Effector memory CD8-positive, alpha-beta T cell (primary cell): ENCODE data around the gene PLCH2.

Experiments
- ATAC-seq: fragments of 150-1000 bp; cut with Tn5 transposase; replicated peaks from 2 replicates; pipeline ENCODE4 v1.10.0; 2021; ENCODE audit warnings: mild to moderate bottlenecking, moderate library complexity
- DNase-seq, 3 experiments: peaks; one replicate each; pipeline ENCODE4 v3.0.0; 2021
- H3K27ac Mint-ChIP-seq, 2 donors: one replicate each; pipeline ENCODE4 v1.8.0; 2022; ENCODE audit warnings: mild to moderate bottlenecking in 2 of 2, mixed read lengths in 2 of 2, moderate library complexity in 2 of 2
- H3K27me3 Mint-ChIP-seq, 2 donors: one replicate each; pipeline ENCODE4 v1.8.0; 2022; ENCODE audit warnings: mixed read lengths in 2 of 2
- H3K36me3 Mint-ChIP-seq: one replicate; pipeline ENCODE4 v1.8.0; 2022; ENCODE audit warnings: mild to moderate bottlenecking, moderate library complexity, mixed read lengths; ENCODE audit not compliant: insufficient read depth
- H3K4me1 Mint-ChIP-seq, 2 donors: one replicate each; pipeline ENCODE4 v1.8.0; 2022; ENCODE audit warnings: low read depth in 2 of 2, mixed read lengths in 2 of 2
- H3K4me3 Mint-ChIP-seq, 2 donors: one replicate each; pipeline ENCODE4 v1.8.0; 2022; ENCODE audit warnings: mild to moderate bottlenecking in 2 of 2, mixed read lengths in 2 of 2, moderate library complexity in 2 of 2
- H3K9me3 Mint-ChIP-seq, 2 donors: one replicate each; pipeline ENCODE4 v1.8.0; 2022; ENCODE audit warnings: mixed read lengths in 2 of 2

The PLCH2 gene

DNA sequence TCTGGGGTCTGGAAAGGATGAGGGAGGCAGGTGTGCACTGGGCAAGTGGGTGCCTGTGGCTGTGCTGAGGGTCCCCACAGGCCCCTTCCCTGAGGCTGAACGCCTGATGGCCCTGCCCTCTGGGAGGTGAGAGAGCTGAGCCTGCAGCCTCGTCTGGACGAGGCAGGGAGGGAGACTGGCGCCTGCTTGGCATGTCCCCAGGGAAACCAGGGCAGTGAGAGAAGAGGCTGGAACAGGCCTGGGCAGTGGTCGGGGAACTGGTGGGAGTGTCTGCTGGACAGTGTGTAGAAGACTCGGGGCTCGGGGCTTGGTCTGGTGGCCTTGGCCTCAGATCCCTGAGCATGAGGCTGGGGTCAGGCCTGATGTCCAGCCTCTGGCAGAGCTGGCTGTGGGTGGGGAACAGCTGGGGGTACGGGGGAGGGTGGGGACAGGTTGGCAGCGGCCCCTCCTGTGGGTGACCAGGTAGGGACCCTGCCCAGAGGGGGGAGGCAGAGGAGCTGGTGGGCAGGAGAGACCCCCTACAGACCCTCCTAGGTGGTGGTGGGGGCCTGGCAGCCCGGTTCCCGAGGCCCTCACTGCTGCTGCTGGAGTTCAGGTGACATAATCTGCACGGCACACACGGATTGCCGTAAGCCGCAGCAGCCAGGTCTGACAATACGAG lies 30.8 kb upstream of the PLCH2 start:
- Mint-ChIP-seq H3K9me3 (no peaks in the 10 kb centered on the region), H3K27ac (no peak overlapping the region), H3K36me3 (no peaks in the 10 kb centered on the region), H3K4me3 (peak overlapping the region in 1 of 2 donors; percentile 19), H3K27me3 (peaks cover 0 to 23% of the 10 kb centered on the region in 2 donors), H3K4me1 (peaks cover 3 to 6% of the 10 kb centered on the region in 2 donors)
- ATAC-seq (no peak), DNase-seq (no peak)

DNA sequence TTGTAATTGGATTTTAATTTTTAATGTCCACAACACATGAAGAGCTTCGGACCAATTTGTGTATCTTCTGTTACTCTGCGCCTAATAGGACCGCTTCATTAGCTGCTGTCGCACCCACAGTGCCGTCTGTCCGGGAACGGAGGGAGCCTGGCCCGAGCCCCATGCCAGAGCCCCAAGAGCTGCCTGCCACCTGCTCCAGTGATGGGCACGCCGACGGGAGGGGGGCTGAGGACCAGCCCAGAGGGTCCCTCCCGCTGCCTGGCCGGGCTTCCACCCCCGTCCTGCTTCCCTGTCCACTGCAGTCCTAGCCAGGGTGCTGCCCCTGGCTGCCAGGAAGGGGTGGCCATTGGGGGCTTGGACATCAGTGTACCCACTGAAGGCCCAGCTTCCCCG lies 30.3 kb upstream of the PLCH2 start:
- Mint-ChIP-seq H3K4me1 (peaks cover 3 to 6% of the 10 kb centered on the region in 2 donors), H3K27ac (no peak overlapping the region), H3K4me3 (no peak overlapping the region), H3K9me3 (no peaks in the 10 kb centered on the region), H3K36me3 (no peaks in the 10 kb centered on the region), H3K27me3 (peaks cover 0 to 23% of the 10 kb centered on the region in 2 donors)
- no peak for ATAC-seq
- no peak for DNase-seq

DNA sequence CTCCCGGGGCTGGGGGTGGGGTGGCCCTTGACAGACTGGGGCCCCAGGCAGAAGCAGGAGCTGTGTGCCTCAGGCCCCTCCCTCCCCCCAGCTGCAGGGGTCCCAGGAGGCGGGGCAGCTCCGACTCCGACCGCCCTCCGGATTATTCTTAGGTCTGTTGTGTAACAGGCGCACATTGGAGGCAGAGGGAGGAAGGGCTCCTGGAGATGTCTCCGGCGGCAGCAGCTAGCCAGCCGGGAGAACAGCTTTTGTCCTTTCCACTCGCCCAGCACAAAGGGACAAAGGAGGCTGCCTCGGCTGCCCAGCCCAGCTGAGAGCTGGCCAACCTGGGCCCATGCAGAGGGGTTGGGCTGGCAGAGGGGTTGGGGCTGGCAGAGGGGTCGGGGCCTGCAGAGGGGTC lies 29.7 kb upstream of the PLCH2 start:
- no peak for ATAC-seq
- Mint-ChIP-seq H3K4me1 (peaks cover 3 to 6% of the 10 kb centered on the region in 2 donors), H3K9me3 (no peaks in the 10 kb centered on the region), H3K4me3 (no peak overlapping the region), H3K27ac (no peak overlapping the region), H3K36me3 (no peaks in the 10 kb centered on the region), H3K27me3 (peaks cover 0 to 23% of the 10 kb centered on the region in 2 donors)
- no peak for DNase-seq

DNA sequence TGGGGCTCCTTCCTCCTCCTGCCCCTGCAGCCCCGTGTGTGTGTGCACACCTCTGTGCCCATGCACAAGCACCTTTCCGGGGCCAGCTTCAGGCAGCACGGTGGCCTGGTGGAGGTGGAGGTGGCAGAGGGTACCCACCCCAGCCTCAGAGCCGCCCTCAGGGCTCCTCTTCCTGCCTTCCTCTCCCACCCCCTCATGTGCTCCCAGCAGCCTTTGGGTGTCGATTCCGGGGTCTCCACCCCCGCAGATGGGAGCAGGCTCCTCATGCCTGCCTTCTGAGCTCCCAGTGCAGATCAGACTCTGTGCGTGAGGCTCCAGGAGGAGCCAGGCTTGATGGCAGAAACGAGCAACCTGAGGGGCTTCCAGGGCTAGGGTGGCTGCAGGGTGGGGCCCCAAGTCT lies 29.2 kb upstream of the PLCH2 start:
- Mint-ChIP-seq H3K27ac (no peak overlapping the region), H3K9me3 (no peaks in the 10 kb centered on the region), H3K4me1 (peaks cover 3 to 6% of the 10 kb centered on the region in 2 donors), H3K4me3 (no peak overlapping the region), H3K27me3 (peaks cover 0 to 23% of the 10 kb centered on the region in 2 donors), H3K36me3 (no peaks in the 10 kb centered on the region)
- DNase-seq (no peak), ATAC-seq (no peak)

DNA sequence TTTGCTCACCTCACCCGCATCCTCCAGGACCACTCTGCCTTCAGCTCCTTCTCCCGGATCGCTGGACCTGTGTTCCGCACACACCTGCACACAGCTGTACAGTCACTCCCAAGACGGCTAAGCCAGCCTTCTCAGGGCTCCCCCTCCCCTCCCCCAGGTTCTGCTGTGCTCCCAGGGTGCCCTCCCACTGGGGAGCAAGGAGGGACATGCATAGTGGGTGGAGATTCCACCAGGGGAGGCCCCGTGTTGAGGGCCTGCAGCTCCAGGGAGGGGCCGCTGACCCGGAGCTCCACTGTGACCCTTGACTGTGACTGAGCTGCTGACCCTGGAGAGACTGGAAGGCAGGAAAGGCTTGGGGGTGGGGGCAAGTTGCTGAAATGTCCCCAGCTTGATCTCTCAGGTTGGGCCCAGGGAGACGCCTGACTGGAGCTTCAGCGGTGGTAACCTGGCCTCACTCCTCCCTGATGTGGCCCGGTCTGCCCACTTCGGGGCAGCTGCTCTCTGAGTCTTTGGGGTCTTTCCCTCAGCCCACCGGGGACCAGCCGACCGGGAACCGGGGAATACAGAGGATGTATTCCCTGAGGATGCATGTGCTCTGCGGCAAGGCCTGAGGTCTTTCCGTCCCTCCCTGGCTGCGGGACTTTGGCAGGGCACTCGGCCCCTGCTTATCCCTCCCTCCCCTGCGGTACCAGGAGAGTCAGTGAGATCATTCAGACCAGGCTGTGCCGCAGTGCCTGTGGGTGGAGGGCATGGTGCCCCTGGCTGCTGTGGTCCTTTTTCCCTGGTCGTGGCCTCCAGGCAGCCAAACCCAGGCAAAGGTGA lies 28.6 kb upstream of the PLCH2 start:
- Mint-ChIP-seq H3K4me1 (peaks cover 3 to 6% of the 10 kb centered on the region in 2 donors), H3K4me3 (no peak overlapping the region), H3K9me3 (no peaks in the 10 kb centered on the region), H3K36me3 (no peaks in the 10 kb centered on the region), H3K27me3 (peaks cover 0 to 17% of the 10 kb centered on the region in 2 donors), H3K27ac (no peak overlapping the region)
- ATAC-seq (no peak), DNase-seq (no peak)

GRCh38 chr1:2448098-2448445 lies 28.0 kb upstream of the PLCH2 start:
- Mint-ChIP-seq H3K4me1 (peaks cover 0 to 5% of the 10 kb centered on the region in 2 donors), H3K4me3 (no peak overlapping the region), H3K27ac (no peak overlapping the region), H3K9me3 (no peaks in the 10 kb centered on the region), H3K27me3 (peaks cover 0 to 11% of the 10 kb centered on the region in 2 donors), H3K36me3 (no peaks in the 10 kb centered on the region)
- ATAC-seq: no peak
- DNase-seq: no peak

GRCh38 chr1:2449636-2450454 lies 26.2 kb upstream of the PLCH2 start:
- H3K9me3 Mint-ChIP-seq: no peaks in the 10 kb centered on the region
- H3K27me3 Mint-ChIP-seq: peaks cover 0 to 6% of the 10 kb centered on the region in 2 donors
- H3K36me3 Mint-ChIP-seq: no peaks in the 10 kb centered on the region
- ATAC-seq (no peak), DNase-seq (no peak)
- no peak overlapping the region for H3K27ac Mint-ChIP-seq
- no peak overlapping the region for H3K4me3 Mint-ChIP-seq
- H3K4me1 Mint-ChIP-seq: peaks cover 0 to 5% of the 10 kb centered on the region in 2 donors

DNA sequence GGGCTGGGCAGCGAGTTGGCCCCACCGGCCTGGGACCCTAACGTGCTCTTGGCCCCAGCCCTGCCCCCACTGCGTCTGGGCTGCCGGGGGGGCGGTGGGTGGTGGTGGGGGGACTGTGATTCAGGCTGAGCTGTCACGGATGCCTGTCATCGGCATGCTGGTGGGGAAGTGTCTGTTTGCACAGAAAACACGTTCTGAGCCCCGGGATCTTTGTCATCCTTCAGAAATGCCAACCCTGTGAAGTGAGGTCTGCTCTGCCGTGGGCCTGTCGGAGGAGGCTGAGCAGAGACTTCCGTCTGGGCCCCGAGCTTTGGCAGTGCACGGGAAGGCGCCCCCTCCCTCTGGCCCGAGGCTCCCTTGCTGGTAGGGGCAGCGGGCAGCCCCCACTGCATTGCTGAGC lies 24.3 kb upstream of the PLCH2 start:
- Mint-ChIP-seq H3K4me3 (no peak overlapping the region), H3K4me1 (peaks cover 0 to 1% of the 10 kb centered on the region in 2 donors), H3K36me3 (no peaks in the 10 kb centered on the region), H3K9me3 (no peaks in the 10 kb centered on the region), H3K27me3 (no peaks in the 10 kb centered on the region), H3K27ac (no peak overlapping the region)
- DNase-seq (no peak), ATAC-seq (no peak)

DNA sequence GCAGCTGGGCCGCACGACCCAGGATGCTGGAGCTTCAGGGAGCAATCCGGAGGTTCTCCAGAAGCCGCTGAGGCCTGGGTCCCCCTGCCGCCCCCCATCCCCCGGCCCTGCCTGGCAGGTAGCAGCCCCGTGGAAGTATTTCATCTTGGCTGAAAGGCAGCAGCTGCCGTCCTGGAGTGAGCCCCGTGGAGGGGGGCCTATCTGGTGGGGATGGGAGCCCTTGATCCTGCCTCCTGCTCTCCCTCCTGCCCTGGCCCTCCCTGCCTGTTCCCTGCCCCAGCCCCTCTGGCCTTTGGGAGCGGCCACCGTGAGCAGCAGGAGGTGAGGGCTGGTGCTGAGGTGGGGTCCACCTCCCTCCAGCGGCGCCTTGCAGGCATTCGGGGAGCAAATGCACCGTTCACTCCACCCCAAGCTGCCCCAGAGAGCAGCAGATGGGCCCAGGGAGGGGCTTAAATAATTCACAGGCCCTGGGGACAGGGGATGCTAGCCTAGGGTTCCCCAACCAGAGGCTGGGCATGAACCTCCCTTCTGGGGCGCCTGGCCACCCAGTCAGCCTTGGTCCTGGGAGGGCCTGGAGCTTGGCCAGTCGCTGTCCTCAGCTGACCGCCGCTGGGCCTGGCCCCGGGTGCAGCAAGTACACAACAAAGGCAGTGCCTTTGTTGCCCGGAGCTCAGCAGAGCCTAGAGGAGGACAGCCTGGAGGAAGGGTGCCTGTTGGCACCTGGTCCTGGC lies 23.7 kb upstream of the PLCH2 start:
- no peaks in the 10 kb centered on the region for H3K9me3 Mint-ChIP-seq
- peaks cover 0 to 1% of the 10 kb centered on the region in 2 donors for H3K4me1 Mint-ChIP-seq
- no peaks in the 10 kb centered on the region for H3K36me3 Mint-ChIP-seq
- H3K27ac Mint-ChIP-seq: no peak overlapping the region
- ATAC-seq: no peak
- no peaks in the 10 kb centered on the region for H3K27me3 Mint-ChIP-seq
- H3K4me3 Mint-ChIP-seq: no peak overlapping the region
- DNase-seq: no peak

DNA sequence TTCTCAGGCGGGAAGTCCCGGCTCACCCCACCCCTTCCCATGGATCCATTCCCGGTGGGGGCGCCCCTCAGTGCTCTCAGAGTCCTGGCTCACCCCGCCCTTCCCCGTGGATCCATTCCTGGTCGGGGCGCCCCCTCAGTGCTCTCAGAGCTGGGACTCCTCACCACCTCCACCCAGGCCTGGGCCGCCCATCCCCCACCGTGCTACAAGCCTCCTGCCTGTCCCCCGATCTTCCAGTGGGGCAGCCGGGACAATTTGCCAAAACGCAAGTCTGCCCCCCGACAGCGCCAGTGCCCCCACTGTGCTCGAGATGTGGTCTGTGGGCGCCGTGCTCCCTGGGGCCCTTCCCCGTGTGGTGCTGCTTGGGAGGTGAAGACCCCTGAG lies 23.2 kb upstream of the PLCH2 start:
- no peak for DNase-seq
- Mint-ChIP-seq H3K36me3 (no peaks in the 10 kb centered on the region), H3K9me3 (no peaks in the 10 kb centered on the region), H3K27me3 (no peaks in the 10 kb centered on the region), H3K27ac (no peak overlapping the region), H3K4me1 (peaks cover 0 to 1% of the 10 kb centered on the region in 2 donors), H3K4me3 (no peak overlapping the region)
- no peak for ATAC-seq

- ATAC-seq: no peak
- Mint-ChIP-seq H3K27me3 (no peaks in the 10 kb centered on the region), H3K9me3 (no peaks in the 10 kb centered on the region), H3K4me3 (no peak overlapping the region), H3K36me3 (no peaks in the 10 kb centered on the region), H3K27ac (no peak overlapping the region), H3K4me1 (peaks cover 0 to 4% of the 10 kb centered on the region in 2 donors)
- no peak for DNase-seq
These were observed 21.9 kb upstream of the PLCH2 start for GRCh38 chr1:2454227-2454626.

DNA sequence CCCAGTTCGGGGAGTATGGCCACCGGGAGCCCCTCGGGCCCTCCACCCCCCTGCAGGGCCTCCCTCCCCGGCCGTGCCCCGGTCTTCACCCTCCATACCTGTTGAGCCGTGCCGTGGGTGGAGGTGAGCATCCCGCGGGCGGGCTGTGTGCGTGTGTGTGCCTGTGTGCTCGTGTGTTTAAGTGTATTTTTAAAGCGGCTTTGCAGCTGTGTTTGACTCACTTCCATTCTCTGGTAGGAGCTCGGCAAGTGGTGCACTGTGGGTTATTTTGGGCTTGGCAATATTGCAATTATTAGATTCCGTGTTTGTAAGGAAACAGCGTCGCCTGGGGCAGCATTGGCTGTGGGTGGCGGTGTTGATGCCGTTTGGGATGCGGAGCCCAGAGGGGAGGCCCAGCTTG lies 20.3 kb upstream of the PLCH2 start:
- Mint-ChIP-seq H3K4me3 (no peak overlapping the region), H3K4me1 (peaks cover 0 to 4% of the 10 kb centered on the region in 2 donors), H3K27me3 (no peaks in the 10 kb centered on the region), H3K36me3 (no peaks in the 10 kb centered on the region), H3K27ac (no peak overlapping the region), H3K9me3 (no peaks in the 10 kb centered on the region)
- ATAC-seq (no peak), DNase-seq (no peak)

- peaks cover 0 to 9% of the 10 kb centered on the region in 2 donors for H3K27me3 Mint-ChIP-seq
- no peak overlapping the region for H3K4me3 Mint-ChIP-seq
- no peaks in the 10 kb centered on the region for H3K9me3 Mint-ChIP-seq
These were observed 18.6 kb upstream of the PLCH2 start for GRCh38 chr1:2457444-2457843.

More at GRCh38 chr1:2457444-2457843, 18.6 kb upstream of the PLCH2 start:
- Mint-ChIP-seq H3K27ac (no peak overlapping the region), H3K4me1 (peaks cover 0 to 4% of the 10 kb centered on the region in 2 donors), H3K36me3 (no peaks in the 10 kb centered on the region)
- DNase-seq (no peak), ATAC-seq (no peak)
